SKM-1 (cell line): Measurements from ENCODE around the gene USO1.
"Not testable (repeated sequence)": the region's sequence is repeated elsewhere in the genome, so short reads cannot be mapped to it uniquely, and the experiment has no call there.

Source experiments
- DNase-seq: peaks from one replicate; lab custom pipeline; 2025; ENCODE audit not compliant: unreplicated experiment; lab: John Stamatoyannopoulos, UW

USO1 gene

DNA sequence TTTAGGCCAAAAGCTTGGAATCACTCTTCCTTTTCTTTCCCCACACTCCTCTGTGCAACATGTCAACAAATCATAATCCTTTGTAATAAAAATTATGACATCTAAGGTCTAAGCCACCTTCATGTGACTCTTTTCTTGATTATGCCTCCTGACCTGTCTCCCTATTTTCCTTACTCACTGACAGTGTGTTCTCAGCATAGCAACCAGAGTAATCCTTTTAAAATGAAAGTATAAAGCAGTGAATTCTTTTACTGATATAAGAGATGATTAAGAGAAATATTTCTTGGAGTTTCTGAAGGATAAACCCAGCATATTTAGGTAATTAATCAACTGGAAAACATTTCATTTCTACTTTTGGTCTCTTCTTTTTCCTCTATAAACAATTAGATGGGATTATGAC, 44.7 kb downstream of the USO1 start:
- no peak for DNase-seq

DNA sequence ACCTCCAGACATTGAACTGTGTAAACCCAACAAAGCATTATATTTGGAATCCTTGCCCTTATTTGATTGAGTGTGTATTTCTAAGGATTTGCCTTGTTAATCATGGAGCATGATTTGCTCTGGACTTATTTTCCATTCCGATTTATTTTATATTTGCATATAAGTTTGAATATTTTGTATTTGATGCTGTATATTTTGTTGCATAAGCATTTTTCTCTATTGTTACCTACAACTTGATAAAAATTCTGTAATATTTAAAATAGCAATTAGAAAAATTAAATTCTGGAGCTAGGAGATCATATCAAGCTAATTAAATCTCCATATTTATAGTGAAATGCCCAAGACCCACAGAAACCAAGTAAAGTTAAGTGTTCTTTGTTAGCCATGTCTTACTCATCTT, 47.2 kb downstream of the USO1 start:
- no peak for DNase-seq

DNA sequence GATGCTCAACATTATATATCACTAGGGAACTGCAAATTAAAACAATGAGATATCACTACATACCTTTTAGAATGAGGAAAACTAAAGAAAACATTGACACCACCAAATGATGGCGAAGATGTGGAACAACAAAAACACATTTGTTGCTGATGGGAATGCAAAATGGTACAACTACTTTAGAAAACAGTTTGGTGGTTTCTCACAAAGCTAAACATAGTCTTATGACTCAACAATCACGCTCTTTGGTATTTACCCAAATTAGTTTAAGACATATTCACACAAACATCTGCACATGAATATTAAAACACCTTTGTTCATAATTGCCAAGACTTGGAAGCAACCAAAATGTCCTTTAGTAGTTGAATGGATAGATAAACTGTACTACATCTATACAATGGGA, 53.2 kb downstream of the USO1 start:
- no peak for DNase-seq

DNA sequence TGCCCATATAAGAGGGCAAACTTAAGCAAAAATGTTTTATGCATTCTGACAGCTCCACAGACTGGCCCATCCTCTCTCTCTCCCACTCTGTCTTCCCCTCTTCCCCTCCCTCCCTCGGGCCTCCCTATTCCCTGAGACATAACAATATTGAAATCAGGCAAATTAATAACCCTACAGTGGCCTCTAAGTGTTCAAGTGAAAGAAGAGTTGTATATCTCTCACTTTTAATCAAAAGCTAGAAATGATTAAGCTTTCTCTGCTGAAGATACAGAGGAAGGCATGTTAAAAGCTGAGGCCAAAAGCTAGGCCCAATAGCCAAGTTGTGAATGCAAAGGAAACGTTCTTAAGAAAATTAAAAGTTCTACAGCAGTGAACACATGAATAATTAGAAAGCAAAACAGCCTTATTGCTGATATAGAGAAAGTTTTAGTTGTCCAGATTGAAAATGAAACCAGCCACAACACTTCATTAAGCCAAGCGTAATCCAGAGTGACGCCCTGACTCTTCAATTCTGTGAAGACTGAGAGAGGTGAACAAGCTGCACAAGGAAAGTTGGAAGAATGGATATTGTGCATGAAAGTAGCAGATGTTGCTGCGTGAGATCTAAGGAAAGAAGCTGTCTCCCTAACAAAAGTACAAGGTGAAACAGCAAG, 54.9 kb downstream of the USO1 start:
- DNase-seq: no peak

DNA sequence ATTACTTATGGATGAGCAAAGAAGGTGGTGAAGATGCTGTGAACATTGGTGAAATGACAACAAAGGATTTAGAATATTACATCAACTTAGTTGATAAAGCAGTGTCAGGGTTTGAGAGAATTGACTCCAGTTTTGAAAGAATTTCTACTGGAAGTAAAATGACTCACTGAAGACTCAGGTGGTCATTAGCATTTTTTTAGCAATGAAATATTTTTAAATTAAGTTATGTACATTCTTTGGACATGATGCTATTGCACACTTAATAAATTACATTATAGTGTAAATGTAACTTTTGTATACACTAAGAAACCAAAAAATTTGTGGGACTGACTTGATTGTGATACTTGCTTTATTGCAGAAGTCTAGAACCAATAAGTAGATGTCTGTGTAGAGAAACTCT, 56.9 kb downstream of the USO1 start:
- DNase-seq: no peak

DNA sequence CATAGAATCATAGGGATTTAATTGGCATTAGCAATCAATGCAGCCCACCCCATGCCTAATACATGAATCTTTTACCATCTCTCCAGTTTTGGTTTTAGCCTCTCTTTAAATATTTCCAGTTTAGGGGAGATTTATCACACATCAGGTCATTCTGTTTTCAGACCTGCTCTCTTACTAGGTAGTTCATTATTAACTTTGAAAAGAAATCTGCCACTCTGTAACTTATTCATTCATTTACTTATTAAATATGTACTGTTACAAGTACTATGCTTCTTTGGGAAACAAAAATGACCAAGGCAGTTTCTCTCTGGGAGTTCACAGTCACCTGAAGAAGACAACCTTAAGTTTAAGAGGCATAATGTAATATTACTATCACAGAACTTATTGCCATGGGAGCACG, 62.1 kb downstream of the USO1 start:
- no peak for DNase-seq

DNA sequence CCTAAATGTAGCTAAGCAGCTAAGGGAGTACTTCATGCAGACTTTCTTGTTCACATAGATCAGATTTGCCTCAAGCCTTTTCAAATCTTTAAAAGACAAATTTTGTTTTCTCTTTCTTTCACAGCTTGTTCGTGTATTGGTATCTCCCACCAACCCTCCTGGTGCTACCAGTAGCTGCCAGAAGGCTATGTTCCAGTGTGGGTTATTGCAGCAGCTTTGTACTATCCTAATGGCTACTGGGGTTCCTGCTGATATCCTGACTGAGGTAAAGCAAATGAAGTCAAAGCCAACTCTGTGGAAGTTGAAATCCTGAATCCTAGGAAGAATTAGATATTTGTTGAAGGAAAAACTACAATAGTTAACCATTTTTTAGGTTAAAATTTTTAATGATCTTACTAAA, 62.6 kb downstream of the USO1 start:
- no peak for DNase-seq

DNA sequence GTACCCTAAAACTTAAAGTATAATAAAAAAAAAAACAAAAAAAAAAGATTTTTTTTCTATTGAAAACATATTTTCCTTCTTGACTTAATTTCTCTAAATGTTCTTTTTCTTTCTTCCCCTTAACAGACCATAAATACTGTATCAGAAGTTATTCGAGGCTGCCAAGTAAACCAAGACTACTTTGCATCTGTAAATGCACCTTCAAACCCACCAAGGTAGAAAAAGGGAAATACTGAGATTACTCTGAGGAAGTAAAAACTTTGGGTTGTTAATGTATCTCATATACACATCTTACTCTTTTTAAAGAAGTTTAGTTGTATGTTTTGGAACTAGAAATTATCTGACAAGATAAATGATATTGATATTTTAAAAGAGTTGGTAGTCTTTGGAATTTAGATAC, 65.6 kb downstream of the USO1 start:
- no peak for DNase-seq

DNA sequence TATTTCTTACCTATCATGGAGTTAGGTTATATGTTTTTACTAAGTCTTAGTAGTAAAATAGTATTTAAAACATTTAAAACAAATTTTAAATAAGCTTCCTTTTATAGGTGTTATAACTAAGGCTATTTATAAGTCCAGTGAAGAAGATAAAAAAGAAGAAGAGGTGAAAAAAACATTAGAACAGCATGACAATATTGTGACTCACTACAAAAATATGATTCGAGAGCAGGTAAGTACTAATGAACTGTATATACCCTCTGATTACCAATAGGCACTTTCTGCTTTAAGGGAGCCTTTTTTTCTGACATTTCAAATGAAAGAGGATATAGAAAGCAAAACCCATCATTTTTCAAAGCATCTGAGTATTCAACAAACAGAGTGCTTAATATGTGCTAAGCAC, 76.6 kb downstream of the USO1 start:
- DNase-seq: no peak

DNA sequence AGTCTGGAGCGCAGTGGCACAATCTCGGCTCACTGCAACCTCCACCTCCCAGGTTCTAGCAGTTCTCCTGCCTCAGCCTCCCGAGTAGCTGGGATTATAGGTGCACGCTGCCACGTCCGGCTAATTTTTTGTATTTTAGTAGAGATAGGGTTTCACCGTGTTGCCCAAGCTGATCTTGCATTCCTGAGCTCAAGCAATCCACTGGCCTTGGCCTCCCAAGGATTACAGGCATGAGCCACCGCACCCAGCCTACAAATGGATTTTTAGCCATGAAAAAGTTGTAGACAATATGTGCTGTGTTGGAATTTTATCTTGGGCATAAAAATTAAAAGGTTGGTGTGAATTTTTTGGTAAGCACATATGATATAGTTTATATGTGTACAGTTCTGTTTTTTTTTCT, 81.7 kb downstream of the USO1 start:
- not testable (repeated sequence) for DNase-seq

DNA sequence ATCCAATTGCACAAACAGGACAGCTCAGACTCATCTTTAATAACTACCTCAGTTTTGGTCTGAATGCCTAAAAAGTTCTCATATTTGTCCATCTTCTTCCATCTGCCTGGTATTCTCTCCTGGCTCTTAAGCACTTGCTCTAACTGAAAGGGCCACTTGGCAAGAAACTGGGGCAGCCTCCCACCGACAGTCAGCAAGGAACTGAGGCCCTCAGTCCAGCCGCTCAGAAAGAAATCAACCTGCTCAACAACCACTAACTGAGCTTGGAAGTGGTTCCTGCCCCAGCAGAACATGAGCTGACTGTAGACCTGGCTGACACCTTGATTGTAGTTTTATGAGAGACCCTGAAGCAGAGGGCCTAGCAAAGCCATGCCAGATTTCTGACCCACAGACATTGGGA, 93.5 kb downstream of the USO1 start:
- DNase-seq: no peak

DNA sequence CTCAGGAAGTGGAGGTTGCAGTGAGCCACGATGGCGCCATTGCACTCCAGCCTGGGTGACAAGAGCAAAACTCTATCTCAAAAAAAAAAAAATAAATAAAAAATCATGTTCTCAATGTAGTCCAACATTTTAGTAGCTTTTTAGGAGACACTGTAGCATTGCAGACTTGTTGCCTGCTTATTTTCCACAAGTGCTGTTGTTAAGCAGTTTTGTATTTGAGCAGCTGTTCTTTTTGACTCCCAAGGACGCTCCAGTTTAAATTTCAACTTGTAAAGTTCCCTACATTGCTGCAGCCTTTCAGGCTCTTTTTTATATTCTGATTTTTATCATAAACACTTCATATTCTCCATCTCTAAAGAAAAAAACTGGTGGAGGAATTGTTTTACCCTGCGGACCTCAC, 94.7 kb downstream of the USO1 start:
- no peak for DNase-seq

DNA sequence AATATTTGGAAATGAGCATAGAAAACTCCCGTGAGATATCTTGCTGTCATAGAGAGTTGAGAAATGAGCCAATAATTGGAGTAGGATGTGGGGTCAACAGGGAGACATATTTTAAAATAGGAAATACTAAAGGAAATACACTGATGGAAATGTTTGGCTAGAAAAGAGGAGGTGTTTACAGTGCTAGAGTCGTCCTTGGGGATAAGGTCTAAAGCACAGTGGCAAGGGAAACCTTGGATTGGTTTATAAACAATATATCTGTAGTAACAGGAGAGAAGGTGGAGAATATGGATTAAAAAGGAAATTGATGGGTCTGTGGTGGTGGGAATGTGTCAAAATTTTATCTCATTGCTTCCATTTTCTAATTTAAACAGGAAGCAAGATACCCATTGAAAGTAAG, 95.8 kb downstream of the USO1 start:
- DNase-seq: no peak

DNA sequence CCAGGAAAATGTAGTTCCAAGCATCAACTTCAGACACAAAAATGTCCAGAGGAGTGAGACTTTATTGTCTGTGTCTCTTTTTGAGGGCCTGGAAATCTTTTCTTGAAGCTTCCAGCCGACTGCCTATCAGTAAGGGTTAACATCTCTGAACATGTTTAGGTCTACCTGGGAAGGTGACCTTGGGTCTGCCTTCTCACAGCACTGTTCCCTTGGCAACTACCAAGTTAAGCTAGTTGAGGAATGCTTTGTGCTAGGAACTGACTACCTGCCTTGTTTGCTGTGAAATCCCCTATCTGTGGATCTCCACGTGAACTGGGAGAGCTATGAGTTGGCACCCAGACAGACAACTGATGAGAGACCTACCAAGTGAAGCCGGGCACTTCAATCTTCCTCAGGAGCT, 96.3 kb downstream of the USO1 start:
- no peak for DNase-seq

DNA sequence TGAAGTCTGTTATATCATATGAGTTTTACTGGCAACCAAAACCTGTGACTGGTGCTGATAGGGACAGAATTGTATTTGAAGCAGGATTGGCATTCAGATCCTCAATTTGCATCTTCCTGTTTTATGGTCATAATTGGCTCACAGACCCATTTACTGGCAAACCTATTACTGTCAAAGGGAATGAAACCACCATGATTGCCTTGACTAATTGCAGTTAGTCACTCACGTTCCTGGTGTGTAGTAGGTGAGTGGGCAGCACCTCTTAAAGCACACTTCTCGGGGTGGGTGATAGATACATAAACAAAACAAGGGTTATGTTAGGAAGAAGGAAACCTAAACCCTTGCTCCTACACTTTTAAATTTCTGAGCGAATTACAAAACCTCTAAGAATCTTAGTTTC, 96.8 kb downstream of the USO1 start:
- no peak for DNase-seq

DNA sequence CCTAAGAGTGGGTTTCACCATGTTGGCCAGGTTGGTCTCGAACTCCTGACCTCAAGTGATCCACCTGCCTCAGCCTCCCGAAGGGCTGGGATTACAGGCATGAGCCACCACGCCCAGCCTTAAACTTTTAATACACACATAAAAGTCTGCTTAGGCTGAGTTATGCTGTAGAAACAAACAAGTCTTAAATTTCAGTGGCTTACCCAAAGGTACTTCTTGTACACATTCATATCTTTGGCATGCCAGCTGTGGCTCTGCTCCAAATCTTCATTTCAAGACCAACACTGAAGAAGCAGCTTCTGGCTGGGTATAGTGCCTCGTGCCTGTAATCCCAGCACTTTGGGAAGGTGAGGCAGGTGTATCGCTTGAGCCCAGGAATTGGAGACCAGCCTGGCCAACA, 97.6 kb downstream of the USO1 start:
- no peak for DNase-seq

DNA sequence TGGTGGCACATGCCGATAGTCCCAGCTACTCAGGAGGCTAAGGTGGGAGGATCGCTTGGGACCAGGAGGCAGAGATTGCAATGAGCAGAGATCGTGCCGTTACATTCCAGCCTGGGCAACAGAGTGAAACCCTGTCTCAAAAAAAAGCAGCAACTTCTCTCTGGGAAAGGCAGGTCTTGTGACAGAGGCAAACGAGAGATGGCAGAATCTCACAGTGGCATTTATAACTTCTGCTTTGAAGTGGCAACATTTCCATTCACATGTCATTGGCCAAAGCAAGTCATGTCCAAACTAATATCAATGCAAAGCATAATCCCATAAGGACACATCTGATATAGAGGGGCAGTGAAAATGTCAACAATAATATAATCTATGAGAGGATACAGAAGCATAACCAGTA, 98.0 kb downstream of the USO1 start:
- no peak for DNase-seq

DNA sequence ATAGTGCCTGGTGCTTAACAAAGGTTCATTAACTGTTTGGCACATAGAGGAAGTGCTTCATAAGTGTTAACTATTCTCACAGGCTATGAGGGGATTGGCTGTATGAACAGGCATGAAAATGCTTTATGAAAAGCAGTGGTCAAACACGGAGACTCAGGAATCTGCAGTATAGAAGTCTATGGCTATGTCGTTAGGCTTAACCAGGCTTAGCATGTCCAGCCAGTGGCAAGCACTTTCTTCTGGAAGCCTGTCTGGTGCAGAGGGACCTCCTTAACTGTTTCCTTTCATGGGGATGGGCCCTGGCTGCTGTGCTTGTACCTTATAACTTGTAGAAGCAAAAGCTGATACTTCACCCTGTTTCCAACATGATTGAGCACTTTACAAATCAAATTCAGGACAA, 99.4 kb downstream of the USO1 start:
- DNase-seq: no peak

DNA sequence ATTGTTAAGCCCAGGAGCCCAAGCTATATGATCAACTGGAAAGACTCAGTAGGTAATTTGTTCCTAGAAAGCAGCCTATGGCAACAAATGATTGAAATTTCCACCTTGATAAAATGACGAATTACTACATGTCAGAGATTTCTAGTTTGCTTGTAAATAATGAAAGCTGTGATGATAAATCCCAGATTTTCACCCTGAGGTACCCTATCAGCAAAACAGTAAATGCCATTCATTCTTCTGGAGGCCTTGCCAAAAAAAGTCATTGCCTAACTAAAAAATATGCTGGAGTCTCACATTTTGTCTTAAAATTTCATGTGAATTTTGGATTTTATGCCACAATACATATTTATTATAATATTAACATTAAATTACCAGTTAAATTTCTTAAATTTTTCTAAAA, 106.5 kb downstream of the USO1 start:
- no peak for DNase-seq

DNA sequence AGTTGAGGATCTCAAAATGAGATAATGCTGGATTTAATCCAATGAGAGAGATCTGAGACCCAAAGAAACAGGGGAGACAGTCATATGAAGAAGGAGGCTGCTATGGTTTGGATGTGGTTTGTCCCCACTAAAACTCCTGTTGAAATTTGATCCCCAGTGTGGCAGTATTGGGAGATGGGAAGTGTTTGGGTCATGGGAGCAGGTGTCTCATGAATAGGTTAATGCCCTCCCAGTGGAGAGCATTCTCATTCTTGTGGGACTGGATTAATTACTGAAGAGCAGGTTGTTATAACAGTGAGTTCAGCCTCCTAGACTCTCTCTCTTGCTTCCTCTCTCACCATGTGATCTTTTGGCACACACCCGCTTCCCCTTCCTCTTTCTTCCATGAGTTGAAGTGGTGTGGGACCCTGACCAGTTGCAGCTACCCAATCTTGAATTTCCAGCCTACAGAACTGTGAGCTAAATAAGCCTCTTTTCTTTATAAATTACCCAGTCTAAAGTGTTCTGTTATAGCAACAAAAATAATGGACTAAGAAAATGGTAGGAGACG, 107.6 kb downstream of the USO1 start:
- DNase-seq: peak; percentile 26

DNA sequence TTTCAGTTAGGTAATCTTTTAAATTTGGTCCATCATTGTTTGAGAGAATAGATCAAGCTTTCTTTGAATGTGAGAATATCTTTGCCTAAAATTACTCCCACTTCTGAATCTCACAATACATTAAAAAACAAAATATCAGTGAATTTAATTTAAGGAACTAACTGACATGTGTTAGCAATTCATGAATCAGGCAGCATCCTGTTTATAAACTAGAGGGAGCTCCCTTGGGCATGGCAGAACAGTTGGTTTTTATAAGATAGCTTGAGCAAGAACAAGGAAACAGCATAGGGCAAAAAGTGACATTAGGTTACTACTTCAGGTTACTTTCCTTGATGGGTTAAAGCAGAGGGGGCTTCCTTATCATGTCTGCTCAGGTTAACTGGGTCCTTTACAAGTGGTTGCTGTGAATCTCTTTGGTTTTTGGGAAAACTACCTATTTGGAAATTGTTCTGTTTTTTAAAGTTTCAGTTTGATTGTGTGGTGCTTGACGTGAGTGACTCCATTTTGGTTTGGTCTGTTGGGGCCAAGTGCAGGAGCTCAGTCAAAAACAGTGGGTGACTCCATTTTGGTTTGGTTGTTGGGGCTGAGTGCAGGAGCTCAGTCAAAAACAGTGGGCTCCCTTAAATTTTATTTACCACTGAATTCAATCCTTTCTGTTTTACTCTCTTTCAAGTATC, 109.9 kb downstream of the USO1 start:
- DNase-seq: no peak

DNA sequence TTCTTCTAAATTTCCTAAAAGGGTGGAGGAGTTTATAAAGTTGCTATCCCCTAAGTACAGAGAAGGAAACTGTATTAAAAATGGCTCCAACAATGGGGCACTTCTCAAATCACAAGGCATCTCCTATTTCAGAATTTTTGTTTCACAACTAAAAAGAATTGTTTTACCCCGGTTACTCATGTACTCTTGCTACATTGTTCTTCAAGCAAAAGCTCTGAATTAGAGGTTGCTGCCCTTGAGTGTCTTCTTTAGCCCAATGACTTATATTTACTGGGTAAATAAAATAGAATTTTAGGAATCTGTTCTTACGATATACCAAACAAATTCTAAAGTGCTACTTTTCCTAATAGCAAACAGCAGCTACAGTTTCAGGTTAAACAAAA, 110.4 kb downstream of the USO1 start:
- no peak for DNase-seq
